Measurements from ENCODE around the gene AZIN2. TPM values are rescaled to one million over a fixed set of nuclear protein-coding genes. Genes with fewer than 3 reads are reported as not detected.
A peak's percentile ranks its signal among the peaks of the same experiment; 100 is the strongest.

The AZIN2 gene
- total and polyA plus RNA-seq, 2 of the 13 experiments (the other 11 are each of a cell fraction or from before 2014, with no cell fraction given): 1.7 to 3.5 TPM

- TF ChIP-seq TCF7L2 (IDR thresholded peaks at IDR 0.05; ENCODE audit: low read depth, low read length): no peak
- no peak for TF ChIP-seq FOXP1 (IDR thresholded peaks at IDR 0.05)
- TF ChIP-seq FOXP1 (CRISPR knock-in tag; IDR thresholded peaks at IDR 0.05): no peak
- TF ChIP-seq ZNF326 (CRISPR knock-in tag; IDR thresholded peaks at IDR 0.05; ENCODE audit: borderline replicate concordance): no peak
- TF ChIP-seq ZNF703 (CRISPR knock-in tag; IDR thresholded peaks at IDR 0.05; ENCODE audit: borderline replicate concordance): no peak
- TF ChIP-seq ZNF766 (CRISPR knock-in tag; IDR thresholded peaks at IDR 0.05; ENCODE audit: borderline replicate concordance): peak; percentile 66; the same call in 1 of the 2 replicates
- TF ChIP-seq DRAP1 (CRISPR knock-in tag; IDR thresholded peaks at IDR 0.05): peak; percentile 84
- TF ChIP-seq ZFY (CRISPR knock-in tag; IDR thresholded peaks at IDR 0.05): peak; percentile 84
- no peak for TF ChIP-seq PCBP2 (optimal IDR thresholded peaks at IDR 0.05; ENCODE audit: low read depth, low read length, poor library complexity, severe bottlenecking)
- no peak for TF ChIP-seq MTA3 (CRISPR knock-in tag; IDR thresholded peaks at IDR 0.05)
- peak; percentile 87 for TF ChIP-seq HNRNPLL (IDR thresholded peaks at IDR 0.05; ENCODE audit: low read depth, low read length, poor library complexity, severe bottlenecking)
- peak; percentile 93 for TF ChIP-seq ZFP90 (CRISPR knock-in tag; IDR thresholded peaks at IDR 0.05; ENCODE audit: borderline replicate concordance)
- TF ChIP-seq THYN1 (CRISPR knock-in tag; IDR thresholded peaks at IDR 0.05; ENCODE audit: borderline replicate concordance, low read depth): no peak
- no peak for TF ChIP-seq SOX13 (IDR thresholded peaks at IDR 0.05)
- peak in 1 of 2 experiments; percentile 41; a peak in 2 of 4 replicates for TF ChIP-seq SOX13 (CRISPR knock-in tag; conservative IDR thresholded peaks at IDR 0.05 in 1 of 2, IDR thresholded peaks at IDR 0.05 in 1 of 2)
- no peak; the same call in 1 of the 2 replicates for TF ChIP-seq ZBTB49 (CRISPR knock-in tag; IDR thresholded peaks at IDR 0.05; ENCODE audit: borderline replicate concordance)
- peak; percentile 63; the same call in 1 of the 2 replicates for TF ChIP-seq MNT (IDR thresholded peaks at IDR 0.05)
- peak; percentile 76; the same call in 1 of the 2 replicates for TF ChIP-seq ELF3 (CRISPR knock-in tag; IDR thresholded peaks at IDR 0.05)
- no peak for TF ChIP-seq PTBP1 (IDR thresholded peaks at IDR 0.05; ENCODE audit: low read depth, low read length, poor library complexity, severe bottlenecking)
- TF ChIP-seq KMT2A (CRISPR knock-in tag; IDR thresholded peaks at IDR 0.05): peak; percentile 82
- peak; percentile 59; the same call in 1 of the 2 replicates for TF ChIP-seq ZNF724P (CRISPR knock-in tag; IDR thresholded peaks at IDR 0.05; ENCODE audit: borderline replicate concordance)
- 0 out of 2 replicates have a peak, but pooled peaks have one; percentile 90 for TF ChIP-seq PAWR (CRISPR knock-in tag; IDR thresholded peaks at IDR 0.05; ENCODE audit: borderline replicate concordance)
- TF ChIP-seq ZNF777 (CRISPR knock-in tag; IDR thresholded peaks at IDR 0.05): peak; percentile 41
- peak; percentile 98 for TF ChIP-seq TFDP2 (CRISPR knock-in tag; IDR thresholded peaks at IDR 0.05)
These were observed 44.1 kb upstream of the AZIN2 start, which contains the start of gene AK2 (continued) for GRCh38 chr1:33036526-33037503.

All from HepG2 (cell line).